NCI-H1417 (cell line): ENCODE measurements around the gene SLC22A4.

Source experiments
- DNase-seq, 3 experiments: peaks; one replicate each; lab custom pipeline; 2025; lab: John Stamatoyannopoulos, UW

Gene SLC22A4

DNA sequence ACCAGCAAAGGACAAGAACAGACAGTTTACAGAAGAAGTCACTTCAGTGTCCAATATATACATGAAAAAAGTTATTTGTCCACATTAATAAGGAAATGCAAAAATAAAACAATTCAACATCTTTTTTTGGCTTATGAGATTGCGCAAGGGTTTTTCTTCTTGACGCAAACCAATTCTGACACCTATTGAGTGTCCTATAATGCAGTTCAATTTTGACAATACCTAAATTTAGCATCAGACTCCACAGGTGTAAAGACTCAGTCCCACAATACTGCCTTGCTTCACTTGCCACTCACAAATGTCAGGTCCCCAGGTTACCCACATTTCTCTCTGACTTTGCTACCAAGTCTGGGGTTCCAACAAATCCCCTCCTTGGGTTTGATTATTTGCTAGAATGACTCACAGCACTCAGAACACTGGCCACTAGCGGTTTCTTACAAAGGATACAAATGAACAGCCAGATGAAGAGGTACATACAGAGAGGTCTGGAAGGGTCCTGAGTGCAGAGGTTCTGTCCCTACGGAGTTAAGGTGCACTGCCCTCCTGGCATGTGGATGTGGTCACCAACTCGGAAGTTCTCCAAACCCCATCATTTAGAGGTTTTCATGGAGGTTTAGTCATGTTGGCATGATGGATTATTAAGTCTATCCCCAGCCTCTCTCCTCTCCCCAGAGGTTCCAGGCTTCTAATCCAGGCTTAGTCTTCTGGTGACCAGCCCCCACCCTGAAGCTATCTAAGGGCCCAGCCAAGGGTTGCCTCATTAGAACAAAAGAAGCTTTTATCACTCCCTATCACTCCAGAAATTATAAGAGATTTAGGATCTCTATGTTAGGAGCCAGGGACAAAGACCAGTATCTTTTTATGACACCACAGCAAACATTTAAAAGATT, 48.3 kb downstream of the SLC22A4 start:
- no peak for DNase-seq

DNA sequence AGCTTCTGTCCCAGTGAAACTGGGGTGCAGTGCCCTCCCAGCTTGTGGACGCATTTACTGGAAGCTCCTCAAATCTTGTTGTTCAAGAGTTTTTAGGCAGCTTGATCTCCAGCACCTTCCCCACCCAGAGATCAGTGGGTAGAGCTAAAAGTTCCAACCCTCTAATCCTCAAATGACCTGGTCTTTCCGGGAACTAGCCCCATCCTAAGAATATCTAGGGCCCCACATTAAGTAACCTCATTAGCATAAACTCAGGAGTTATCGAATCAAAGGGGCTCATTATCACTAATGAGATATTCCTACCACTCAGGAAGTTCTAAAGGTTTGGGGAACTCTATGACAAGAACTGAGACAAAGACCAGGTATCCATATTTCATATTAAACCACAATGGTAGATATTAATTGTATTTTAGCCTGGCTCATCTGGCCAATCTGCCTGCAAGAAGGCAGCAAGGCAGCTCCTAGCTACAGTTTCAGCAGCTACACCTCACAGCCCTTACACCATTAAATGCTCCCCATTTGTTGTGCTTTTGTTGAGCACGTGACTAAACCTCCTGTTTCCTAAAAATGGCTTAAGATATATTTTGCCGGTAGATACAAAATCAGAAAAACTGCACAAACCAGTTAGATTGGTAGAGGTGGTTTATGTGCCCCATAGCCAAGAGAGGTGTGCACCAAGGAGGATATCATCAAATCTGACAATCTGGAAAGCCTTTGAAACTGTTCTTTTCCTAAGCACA, 50.8 kb downstream of the SLC22A4 start:
- DNase-seq = no peak

DNA sequence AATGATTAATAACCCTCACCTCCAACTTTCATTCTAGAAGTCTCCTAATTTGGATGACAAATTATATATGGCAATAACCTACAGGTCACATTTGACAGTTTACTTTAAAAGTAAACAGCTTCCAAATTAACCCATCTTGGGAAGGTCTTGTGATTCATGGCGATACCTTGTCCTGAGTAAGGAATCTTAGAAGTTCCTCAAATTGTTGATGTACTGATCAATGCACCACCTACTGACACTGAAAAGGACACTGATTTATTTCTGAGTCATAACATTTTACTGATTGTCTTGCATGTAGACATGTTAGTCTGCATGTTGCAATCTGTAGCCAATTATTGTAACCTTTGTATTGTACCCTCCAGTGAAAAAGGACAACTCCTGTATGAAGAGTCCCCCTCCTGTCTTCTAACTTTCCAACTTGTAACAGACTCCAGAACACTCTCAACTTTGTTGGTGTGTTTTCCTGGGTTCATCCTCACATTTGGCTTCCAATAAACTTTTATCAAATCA, 59.3 kb downstream of the SLC22A4 start:
- no peak for DNase-seq

DNA sequence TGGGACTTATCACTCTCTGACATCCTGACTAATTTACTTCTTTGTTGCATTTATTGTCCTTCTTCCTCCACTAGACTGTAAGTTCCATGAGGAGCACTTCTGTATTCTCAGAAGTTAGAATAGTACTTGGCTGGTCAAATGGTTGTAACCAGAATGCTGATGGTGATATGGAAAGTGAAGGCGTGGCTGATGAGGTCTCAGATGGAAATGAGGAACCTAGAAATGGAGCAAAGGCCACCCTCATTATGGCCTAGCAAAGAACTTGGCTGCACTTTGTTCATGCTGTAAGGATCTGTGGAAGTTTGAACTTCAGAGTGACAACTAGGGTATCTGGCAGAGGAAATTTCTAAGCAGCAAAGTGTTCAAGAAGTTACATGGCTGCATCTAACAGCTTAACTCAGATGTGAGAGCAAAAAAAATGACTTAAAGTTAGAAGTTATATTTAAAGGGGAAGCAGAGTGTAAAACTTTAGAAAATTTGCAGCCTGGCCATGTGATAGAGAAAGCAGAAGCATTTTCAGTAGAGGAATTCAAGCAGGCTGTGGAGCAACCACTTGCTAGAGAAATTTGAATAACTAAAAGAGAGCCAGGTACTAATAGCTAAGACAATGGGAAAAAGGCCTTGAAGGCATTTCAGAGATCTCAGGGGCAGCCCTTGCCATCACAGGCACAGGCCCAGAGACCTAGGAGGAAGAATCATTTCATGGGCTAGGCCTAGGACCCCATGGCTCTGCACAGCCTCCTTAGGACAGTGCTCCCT, 60.4 kb downstream of the SLC22A4 start:
- DNase-seq = no peak

DNA sequence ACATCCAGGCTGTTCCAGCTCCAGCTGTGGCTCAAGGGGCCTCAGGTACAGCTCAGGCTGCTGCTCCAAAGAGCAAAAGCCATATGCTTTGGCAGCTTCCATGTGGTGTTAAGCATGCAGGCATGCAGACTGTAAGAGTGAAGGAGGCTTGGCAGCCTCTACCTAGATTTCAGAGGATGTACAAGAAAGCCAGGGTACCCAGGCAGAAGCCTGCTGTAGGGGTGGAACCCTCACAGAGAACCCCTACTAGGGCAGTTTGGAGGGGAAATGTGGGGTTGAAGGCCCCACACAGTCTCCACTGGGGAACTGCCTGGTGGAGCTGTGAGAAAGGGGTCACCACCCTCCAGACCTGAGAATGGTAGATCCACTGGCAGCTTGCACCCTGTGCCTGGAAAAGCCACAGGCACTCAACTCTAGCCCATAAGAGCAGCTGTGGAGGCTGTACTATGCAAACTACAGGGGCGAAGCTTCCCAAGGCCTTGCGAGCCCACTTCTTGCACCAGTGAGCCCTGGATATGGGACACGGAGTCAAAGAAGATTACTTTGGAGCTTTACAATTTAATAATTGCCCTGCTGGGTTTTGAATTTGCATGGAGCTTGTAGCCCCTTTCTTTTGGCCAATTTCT, 61.1 kb downstream of the SLC22A4 start:
- no peak for DNase-seq

DNA sequence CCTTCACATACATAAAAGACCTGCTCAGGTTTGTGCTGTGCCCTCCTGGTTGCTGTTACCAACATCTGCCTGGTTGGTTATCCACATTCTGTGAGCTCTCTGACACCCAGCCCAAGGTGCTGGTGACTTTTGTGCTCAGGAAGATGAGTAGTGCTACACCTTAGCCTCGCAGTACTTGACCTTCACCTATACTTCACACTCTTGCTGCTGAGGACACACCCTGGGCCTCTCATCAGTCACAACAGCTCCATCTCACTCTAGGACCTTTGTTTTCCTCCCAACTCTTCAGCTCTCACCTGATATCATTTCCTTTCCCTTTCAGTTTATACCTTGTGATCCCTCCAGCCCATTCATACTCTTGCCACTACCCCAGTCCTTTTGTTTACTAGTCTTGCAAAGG, 64.6 kb downstream of the SLC22A4 start:
- DNase-seq = no peak

DNA sequence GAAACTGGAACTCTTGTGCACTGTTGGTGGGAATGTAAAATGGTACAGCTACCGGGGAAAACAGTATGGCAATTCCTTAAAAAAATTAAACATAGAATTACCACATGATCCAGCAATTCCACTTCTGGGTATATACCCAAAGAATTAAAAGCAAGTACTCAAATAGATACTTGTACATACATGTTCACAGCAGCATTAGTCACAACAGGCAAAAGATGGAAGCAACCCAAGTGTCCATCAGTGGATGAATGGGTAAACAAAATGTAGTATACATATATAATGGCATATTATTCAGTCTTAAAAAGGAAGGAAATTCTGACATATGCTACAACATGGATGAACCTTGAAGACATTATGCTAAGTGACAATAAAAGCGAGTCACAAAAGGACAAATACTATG, 67.9 kb downstream of the SLC22A4 start:
- no peak for DNase-seq

DNA sequence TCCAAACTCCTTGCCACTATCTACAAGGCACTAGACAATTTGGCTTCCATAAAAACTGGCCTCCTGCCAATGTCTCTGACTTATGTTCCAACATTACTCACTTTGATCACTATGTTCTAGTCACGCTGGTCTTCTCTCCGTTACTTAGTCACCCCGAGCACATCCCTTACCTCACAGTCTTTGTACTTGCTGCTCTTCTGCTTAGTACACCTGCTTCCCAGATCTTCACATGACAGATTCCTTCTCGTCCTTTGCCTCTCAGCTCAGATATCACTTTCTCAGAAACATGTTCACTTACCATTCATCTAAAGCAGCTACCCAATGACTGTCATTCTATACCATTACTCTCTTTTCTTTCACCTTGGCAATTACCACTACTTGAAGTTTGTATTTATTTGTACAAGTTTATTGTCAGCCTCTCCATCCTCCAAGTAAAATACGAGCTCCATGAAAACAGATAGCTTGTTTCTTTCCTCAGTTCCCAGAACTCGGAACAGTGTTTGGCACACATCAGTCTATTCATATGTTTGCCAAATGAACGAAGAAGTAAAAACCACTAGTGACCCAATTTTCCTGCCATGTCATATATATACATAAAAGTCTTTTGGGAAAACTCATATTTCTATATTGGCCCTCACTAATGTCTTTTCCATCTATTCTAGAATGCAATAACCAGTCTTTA, 69.4 kb downstream of the SLC22A4 start:
- peak in 1 of 3 experiments; percentile 35 for DNase-seq

DNA sequence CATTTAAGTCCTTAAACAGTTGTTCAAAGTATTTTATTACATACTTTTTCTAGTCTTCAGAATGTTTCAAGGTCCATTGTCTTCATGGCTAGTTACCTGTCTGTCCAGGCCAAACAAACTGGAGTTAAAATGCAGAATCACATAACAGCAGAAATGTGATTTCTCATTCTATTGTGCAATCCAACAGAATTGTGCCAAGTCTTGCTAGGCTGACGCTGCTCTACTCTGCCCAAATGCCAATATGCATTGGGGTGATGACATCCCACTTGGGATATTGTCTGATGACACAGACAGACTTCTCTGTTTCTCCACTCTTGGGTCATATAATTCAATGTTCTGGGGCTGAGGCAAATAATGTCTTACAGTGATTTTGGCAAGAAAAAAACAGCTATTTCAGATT, 70.1 kb downstream of the SLC22A4 start:
- no peak for DNase-seq

DNA sequence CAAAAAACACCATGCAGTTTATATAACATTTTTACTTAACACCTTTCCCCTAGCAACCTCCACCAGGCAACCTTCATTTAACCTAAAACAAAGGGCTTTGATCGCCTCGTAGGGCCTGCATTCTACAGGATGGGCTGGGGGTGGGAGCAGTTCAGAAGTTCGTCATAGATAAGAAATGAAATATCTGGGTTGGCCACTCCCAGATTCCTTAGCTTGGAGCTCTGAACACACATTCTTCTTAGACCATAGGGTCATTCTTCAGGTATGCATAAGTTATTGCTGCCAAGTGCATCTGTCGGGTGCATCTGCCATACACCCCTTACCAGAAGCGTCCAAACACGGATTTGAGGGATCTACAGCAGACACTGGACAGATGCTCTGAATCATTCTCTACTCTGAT, 71.0 kb downstream of the SLC22A4 start:
- no peak for DNase-seq

DNA sequence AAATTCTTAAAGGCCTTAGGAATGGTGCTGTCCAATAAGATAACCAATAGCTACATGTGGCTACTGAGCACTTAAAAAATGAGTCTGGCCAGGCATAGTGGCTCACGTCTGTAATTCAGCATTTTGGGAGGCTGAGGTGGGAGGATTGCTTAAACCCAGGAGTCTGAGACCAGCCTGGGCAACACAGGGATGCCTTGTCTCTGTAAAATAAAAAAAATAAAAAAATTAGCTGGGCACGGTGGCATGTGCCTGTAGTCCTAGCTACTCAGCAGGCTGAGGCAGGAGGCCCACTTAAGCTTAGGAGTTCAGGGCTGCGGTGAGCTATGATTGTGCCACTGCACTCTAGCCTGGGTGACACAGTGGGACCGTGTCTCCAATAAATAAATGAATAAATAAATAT, 74.0 kb downstream of the SLC22A4 start:
- peak in 1 of 3 experiments; percentile 2 for DNase-seq

DNA sequence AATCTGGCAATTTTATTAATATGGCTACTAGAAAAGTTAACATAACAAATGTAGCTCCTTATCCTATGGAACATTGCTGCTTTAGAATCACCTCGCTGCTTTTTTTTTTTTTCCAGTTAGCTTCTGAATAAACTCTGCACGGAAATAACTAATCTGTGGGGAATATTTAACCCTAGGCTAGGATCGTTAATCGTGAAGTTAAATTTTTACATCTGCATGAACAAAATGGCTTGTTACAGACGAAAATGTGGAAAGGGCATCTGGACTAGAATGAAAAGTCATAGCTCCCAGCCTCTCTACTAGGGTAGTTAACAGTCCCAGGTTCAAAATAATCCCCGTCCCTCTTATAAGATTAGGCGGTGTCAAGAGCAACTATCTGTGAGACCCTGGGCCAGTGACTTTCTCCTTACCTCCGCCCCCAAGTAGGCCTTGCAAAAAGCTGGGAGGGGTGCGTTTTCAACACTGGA, 74.8 kb downstream of the SLC22A4 start:
- no peak for DNase-seq

DNA sequence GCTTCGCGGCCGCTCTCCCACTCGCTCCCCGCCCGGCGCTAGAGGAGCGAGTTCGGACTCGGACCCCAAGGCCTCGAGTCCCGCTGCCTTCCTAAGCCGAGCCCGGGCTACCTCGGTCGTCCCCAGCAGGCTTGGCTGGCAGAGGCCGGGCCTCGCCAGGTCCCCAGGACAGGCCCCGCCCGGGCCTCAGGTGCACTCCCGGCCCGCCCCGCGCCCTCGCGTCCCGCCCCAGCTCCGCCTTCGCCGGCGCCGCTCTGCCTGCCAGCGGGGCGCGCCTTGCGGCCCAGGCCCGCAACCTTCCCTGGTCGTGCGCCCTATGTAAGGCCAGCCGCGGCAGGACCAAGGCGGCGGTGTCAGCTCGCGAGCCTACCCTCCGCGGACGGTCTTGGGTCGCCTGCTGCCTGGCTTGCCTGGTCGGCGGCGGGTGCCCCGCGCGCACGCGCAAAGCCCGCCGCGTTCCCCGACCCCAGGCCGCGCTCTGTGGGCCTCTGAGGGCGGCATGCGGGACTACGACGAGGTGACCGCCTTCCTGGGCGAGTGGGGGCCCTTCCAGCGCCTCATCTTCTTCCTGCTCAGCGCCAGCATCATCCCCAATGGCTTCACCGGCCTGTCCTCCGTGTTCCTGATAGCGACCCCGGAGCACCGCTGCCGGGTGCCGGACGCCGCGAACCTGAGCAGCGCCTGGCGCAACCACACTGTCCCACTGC, 75.4 kb downstream of the SLC22A4 start, which contains the start of gene SLC22A5:
Gene SLC22A5, plus strand, starts transcription at position 237 of the 707 bp plus-strand sequence. Its CDS starts 263 bp downstream, at position 500.
- peak; percentile 62 to 91 (median 75) for DNase-seq

DNA sequence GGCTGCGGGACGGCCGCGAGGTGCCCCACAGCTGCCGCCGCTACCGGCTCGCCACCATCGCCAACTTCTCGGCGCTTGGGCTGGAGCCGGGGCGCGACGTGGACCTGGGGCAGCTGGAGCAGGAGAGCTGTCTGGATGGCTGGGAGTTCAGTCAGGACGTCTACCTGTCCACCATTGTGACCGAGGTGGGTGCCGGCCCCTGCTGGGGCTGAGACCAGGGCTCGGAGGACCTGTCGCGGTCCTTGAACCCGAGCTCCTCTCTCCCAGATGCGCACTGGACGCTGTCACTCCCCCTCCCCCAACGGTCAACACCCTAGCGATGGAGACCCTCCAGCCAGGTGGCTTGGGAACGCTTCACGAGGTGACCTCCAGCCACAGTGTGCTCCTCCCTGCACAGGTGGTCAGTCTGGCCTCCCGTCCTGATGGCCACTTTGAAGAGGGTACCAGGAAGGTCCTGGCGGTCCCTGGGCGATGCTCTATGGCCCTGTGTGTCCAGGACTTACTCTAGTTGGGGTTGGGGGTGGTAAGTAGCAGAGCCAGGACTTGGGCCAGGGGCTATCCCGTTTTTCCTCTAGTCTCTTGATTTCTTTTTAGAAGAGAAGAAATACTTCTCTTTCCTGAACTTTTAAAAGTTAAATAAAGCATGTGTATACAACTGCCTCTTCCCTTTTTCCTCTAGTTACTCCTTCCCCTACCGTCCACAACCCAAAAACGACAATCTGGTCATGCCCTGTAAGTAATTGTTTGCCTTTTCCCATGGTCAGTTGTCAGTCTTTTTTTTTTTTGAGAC, 76.2 kb downstream of the SLC22A4 start:
- peak in 1 of 3 experiments; percentile 18 for DNase-seq

DNA sequence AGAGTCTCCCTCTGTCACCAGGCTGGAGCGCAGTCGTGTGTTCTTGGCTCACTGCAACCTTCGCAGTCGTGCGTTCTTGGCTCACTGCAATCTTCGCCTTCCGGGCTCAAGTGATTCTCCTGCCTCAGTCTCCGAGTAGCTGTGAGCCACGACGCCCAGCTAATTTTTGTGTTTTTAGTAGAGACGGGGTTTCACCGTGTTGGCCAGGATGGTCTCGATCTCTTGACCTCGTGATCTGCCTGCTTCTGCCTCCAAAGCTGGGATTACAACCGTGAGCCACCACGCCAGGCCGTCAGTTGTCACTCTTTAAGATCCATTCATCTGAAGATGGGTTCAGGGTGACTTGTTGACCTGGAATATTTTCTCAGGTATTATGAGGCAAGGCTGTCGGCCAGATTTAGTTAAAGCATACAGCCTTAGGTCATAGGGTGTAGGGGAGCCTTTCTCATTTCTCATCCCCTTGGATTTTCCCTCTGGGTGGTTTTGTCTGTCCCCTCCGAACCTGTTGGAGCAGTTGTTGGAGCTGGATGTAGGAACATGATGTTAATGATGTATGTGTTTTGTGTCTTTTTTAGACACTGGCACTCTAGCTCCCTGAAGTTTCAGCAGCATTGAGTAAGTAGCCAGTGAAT, 76.9 kb downstream of the SLC22A4 start:
- DNase-seq = no peak

DNA sequence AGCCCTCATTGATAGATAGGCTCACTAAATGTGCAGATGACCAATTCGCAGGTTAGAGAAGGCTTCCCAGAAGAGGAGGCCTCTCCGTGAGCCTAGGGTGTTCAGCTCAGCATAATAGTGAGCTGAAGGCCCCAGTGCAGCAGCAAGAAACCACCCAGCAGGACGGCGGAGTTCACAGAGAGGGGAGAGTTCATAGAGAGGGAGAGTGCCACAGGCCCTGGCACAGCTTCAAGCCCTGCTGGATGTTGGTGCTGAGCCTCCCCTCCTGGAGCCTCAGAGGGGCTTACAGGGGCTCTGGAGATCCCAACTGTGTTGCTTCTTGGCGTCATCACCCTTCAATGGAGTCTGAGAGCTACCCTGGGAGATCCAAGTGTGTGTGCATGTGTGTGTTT, 77.4 kb downstream of the SLC22A4 start:
- no peak for DNase-seq

DNA sequence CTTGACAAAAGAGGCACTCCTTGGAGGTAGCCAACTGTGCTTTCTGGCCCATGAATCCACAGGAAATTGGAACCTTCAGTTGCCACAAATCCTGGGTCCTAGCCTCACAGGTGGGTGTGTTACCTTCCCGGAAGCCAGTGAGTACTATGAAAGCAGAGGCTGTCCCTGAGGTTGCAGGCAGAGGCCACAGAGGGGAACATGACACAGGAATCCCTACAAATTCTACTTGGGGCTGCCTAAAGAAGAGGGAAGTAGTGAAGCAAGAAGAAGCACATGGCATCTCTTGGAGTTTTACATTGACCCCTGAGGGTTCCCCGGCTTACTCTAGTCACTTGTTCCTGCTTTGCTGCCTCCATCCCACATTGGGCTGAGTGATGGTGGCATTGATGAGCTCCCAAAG, 77.9 kb downstream of the SLC22A4 start:
- DNase-seq = no peak

DNA sequence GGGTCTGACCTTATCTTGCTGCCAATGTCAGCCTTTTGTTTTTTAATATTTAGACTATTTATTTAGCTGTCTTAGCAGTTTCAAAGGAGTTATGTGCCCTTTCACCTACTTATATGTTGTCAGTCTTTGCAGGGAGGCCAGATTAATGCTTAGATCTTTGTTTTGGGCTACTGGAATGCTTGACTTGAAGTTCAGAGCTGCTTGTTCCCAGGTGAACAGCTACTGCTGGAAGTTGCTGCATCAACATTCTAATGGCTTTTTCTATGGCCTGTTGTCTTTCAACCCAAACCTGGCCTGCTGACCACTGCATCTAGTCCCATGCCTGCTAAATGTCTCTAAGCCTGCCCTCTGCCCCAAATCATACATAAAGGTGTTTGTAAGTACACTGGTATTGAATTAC, 78.3 kb downstream of the SLC22A4 start:
- DNase-seq = no peak

DNA sequence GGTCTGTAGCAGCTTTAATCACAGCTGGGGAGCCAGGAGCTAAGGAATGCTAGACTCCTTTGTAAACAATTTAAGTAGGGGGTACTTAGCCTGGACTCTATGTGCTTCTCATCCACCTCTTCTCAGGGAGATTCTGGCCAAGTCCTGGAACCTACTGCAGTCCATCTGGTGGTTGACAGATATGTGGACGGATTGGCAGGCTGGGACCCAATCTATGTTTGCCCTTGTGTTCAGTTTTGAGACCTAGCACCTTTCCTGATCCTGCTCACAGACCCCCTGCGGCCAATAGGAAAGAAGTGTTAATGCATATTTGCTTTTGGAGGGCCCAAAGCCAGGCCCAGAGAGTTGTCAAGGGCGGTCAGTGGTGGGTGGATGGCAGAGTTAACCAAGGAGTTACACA, 81.8 kb downstream of the SLC22A4 start:
- DNase-seq = no peak
